ENCODE data around the gene TP53INP2. TPM values are rescaled to one million over a fixed set of nuclear protein-coding genes. Genes with fewer than 3 reads are reported as not detected.

The TP53INP2 gene
- total RNA-seq, 1 experiment from 2014 or later = 7.1 TPM

GRCh38 chr20:34710568-34710839, 6.4 kb downstream of the TP53INP2 start:
- Histone ChIP-seq H3K9me3 (ENCODE audit: control insufficient read depth in 1 of 2, insufficient read depth in 1 of 2, low read depth in 1 of 2, low read length in 2 of 2) (no peaks in the 10 kb centered on the region), H3K79me2 (ENCODE audit: insufficient read depth, low read length) (no peaks in the 10 kb centered on the region), H3K4me1 (ENCODE audit: control insufficient read depth in 1 of 2, insufficient read depth in 2 of 2, low read length in 2 of 2) (peaks cover 15 to 50% of the 10 kb centered on the region in 2 experiments), H3K4me2 (ENCODE audit: low read length) (peak overlapping the region; percentile 90), H2AFZ (ENCODE audit: low read depth, low read length, poor library complexity, severe bottlenecking) (no peak overlapping the region), H3K36me3 (ENCODE audit: control insufficient read depth in 1 of 2, insufficient read depth in 2 of 2, low read length in 2 of 2) (no peaks in the 10 kb centered on the region), H3K27me3 (ENCODE audit: insufficient read depth, low read length) (no peaks in the 10 kb centered on the region), H4K20me1 (ENCODE audit: insufficient read depth) (no peaks in the 10 kb centered on the region), H3K27ac (ENCODE audit: low read depth, low read length) (no peak overlapping the region), H3K4me3 (replicated peaks in 1 of 2; ENCODE audit: low read depth in 1 of 2, low read length in 2 of 2) (peak overlapping the region; percentile 66 to 77), H3K9ac (ENCODE audit: low read length) (peak overlapping the region; percentile 77), H3K9me2 (ENCODE audit: insufficient read depth) (no peaks in the 10 kb centered on the region)
- DNase-seq (ENCODE audit: low read depth, low spot score) = no peak
- BruUV-seq (replicated peaks) = TSS peak; percentile 33
- intact Hi-C loops (cut with micrococcal nuclease) = no loop called here
- ATAC-seq = no peak
- no peak for TF ChIP-seq FOSL1 (IDR thresholded peaks at IDR 0.05; ENCODE audit: low read depth)
- no peak for TF ChIP-seq MAX (IDR thresholded peaks at IDR 0.05)
- ChIA-PET RAD21 (ENCODE audit: low non-redundant PET in 1 of 2, low total read pairs in 2 of 2, uncharacterized antibody in 2 of 2, unreplicated experiment in 2 of 2) (no interaction called here), POLR2A (no interaction called here), CTCF (interaction anchor here (1.7 to 2.0 kb wide), 2 partner anchors 14 to 520 kb away, joined by 4 to 7 read pairs; no protein-coding TSS in a partner anchor)

DNA sequence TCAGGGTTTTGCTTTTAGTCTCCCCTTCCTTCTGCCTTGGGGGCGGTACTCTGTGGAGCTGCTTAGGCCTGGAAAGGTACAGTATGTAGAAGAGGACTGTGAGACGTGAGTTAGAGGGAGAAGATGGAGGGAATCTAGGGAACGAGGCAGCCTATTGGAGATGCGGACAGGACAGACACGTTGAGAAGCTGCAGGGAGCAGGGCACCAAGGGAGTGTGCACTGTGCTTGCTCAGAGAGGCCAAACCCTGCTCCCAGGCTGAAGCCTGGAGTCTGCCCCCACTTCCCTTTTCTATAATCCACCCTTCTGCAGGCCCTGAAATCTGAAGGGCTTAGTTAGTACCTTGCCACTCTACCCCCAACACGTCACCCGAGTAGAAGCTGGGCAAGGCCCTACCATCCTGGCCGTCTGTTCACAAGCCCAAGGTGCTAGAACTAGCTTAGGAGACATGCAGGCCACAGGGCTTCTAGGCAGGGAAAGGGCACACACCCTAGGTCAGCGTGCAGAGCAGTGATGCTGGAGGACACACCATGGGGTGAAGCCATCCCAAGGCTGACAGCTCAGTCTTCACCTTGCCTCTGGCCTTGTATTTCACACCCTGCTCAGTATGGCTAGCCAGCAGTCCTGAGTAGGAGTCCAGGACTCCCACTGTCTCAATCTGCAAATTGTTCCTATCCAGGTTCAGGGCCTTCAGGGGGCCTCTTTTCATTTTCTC, 6.9 kb downstream of the TP53INP2 start:
- no TSS peak for BruUV-seq (replicated peaks)
- no peaks in the 10 kb centered on the region for H3K27me3 ChIP-seq (ENCODE audit: insufficient read depth, low read length)
- CTCF ChIA-PET = interaction anchor here (1.7 kb wide), 1 partner anchor 520 kb away, joined by 4 read pairs; no protein-coding TSS in a partner anchor

More for the DNA sequence above, 6.9 kb downstream of the TP53INP2 start:
- ChIA-PET RAD21 (ENCODE audit: low non-redundant PET in 1 of 2, low total read pairs in 2 of 2, uncharacterized antibody in 2 of 2, unreplicated experiment in 2 of 2) (interaction anchor here in 1 of 2 experiments (0.6 kb wide), 1 partner anchor 135 kb away, joined by 3 read pairs; no protein-coding TSS in a partner anchor), POLR2A (no interaction called here)
- DNase-seq (ENCODE audit: low read depth, low spot score) (no peak), ATAC-seq (no peak)
- Histone ChIP-seq H3K9me3 (ENCODE audit: control insufficient read depth in 1 of 2, insufficient read depth in 1 of 2, low read depth in 1 of 2, low read length in 2 of 2) (no peaks in the 10 kb centered on the region), H3K79me2 (ENCODE audit: insufficient read depth, low read length) (no peaks in the 10 kb centered on the region), H3K9ac (ENCODE audit: low read length) (peak overlapping the region; percentile 77; the same call in 1 of the 2 replicates), H4K20me1 (ENCODE audit: insufficient read depth) (no peaks in the 10 kb centered on the region), H3K4me2 (ENCODE audit: low read length) (peak overlapping the region; percentile 90), H3K4me3 (replicated peaks in 1 of 2; ENCODE audit: low read depth in 1 of 2, low read length in 2 of 2) (0 out of 4 replicates have a peak overlapping the region, but pooled peaks of 1 of the 2 experiments have one; percentile 77), H3K27ac (ENCODE audit: low read depth, low read length) (no peak overlapping the region), H3K9me2 (ENCODE audit: insufficient read depth) (no peaks in the 10 kb centered on the region), H3K36me3 (ENCODE audit: control insufficient read depth in 1 of 2, insufficient read depth in 2 of 2, low read length in 2 of 2) (no peaks in the 10 kb centered on the region), H3K4me1 (ENCODE audit: control insufficient read depth in 1 of 2, insufficient read depth in 2 of 2, low read length in 2 of 2) (peaks cover 11 to 50% of the 10 kb centered on the region in 2 experiments), H2AFZ (ENCODE audit: low read depth, low read length, poor library complexity, severe bottlenecking) (no peak overlapping the region)
- intact Hi-C loops (cut with micrococcal nuclease) = no loop called here
- TF ChIP-seq EZH2phosphoT487 (IDR thresholded peaks at IDR 0.05; ENCODE audit: borderline replicate concordance) (no peak), YY1 (IDR thresholded peaks at IDR 0.05; ENCODE audit: extremely low read depth, insufficient replicate concordance, low read depth, low read length) (no peak), TCF7L2 (IDR thresholded peaks at IDR 0.05; ENCODE audit: borderline replicate concordance, extremely low read depth, insufficient read depth, insufficient read length) (no peak), RAD21 (IDR thresholded peaks at IDR 0.05; ENCODE audit: low read depth) (no peak), JUND (IDR thresholded peaks at IDR 0.05) (no peak), CBX3 (IDR thresholded peaks at IDR 0.05; ENCODE audit: low read depth) (no peak), SP1 (IDR thresholded peaks at IDR 0.05; ENCODE audit: low read depth) (no peak), ELF1 (IDR thresholded peaks at IDR 0.05; ENCODE audit: borderline replicate concordance, low read depth) (no peak), CEBPB (IDR thresholded peaks at IDR 0.05; ENCODE audit: low read depth) (no peak), REST (IDR thresholded peaks at IDR 0.05; ENCODE audit: low read depth) (no peak), MAX (IDR thresholded peaks at IDR 0.05) (no peak), POLR2A (IDR thresholded peaks at IDR 0.05; ENCODE audit: borderline replicate concordance, extremely low read depth, insufficient read depth, insufficient read length) (no peak), POLR2AphosphoS5 (IDR thresholded peaks at IDR 0.05; ENCODE audit: low read depth, low read length) (no peak)

Data from HCT116 (cell line).